ENCODE data around the gene ANO3.

DNA sequence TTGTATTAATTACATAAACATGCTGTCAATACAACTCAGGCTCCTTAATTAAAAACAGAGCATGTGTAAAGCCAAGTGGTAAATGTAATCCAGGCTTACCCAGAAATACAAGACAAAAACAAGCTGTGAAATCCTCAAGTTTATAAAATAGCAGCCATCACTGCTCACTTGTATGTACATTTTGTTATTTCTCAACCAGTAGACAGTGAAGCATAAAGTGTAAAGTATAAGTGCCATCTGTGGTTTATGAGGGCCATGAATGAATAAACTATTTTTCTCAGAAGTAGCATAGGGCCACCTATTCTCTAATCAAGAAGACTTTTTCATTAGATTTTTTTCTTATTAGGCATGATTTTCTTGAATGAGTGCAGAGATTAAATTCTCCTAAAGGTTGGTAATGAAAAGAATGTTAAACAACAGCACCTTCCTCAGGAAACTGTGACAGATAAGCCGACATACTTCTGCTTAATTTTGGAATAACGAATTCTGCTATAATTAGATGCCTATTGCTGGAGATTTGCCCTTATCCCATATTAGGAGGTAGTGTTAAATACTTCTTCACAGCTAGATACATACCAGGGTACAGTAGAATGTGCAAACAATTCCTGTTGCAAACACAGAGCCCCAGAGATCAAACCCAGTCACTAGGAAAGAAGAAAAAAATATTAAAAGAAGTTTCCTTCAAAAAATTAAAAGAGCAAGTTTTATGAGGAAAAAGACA is 377.0 kb downstream of the ANO3 start:
- TF ChIP-seq TAF1 (conservative IDR thresholded peaks at IDR 0.05) (no peak), RAD21 (IDR thresholded peaks at IDR 0.05) (no peak), EGR1 (IDR thresholded peaks at IDR 0.05; ENCODE audit: low read depth in 2 of 2) (no peak)
- TF ChIP-seq, protein P1, sequence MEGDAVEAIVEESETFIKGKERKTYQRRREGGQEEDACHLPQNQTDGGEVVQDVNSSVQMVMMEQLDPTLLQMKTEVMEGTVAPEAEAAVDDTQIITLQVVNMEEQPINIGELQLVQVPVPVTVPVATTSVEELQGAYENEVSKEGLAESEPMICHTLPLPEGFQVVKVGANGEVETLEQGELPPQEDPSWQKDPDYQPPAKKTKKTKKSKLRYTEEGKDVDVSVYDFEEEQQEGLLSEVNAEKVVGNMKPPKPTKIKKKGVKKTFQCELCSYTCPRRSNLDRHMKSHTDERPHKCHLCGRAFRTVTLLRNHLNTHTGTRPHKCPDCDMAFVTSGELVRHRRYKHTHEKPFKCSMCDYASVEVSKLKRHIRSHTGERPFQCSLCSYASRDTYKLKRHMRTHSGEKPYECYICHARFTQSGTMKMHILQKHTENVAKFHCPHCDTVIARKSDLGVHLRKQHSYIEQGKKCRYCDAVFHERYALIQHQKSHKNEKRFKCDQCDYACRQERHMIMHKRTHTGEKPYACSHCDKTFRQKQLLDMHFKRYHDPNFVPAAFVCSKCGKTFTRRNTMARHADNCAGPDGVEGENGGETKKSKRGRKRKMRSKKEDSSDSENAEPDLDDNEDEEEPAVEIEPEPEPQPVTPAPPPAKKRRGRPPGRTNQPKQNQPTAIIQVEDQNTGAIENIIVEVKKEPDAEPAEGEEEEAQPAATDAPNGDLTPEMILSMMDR (IDR thresholded peaks at IDR 0.05; ENCODE audit: low read depth, low read length, missing input control), result no peak
- TF ChIP-seq, protein P2, sequence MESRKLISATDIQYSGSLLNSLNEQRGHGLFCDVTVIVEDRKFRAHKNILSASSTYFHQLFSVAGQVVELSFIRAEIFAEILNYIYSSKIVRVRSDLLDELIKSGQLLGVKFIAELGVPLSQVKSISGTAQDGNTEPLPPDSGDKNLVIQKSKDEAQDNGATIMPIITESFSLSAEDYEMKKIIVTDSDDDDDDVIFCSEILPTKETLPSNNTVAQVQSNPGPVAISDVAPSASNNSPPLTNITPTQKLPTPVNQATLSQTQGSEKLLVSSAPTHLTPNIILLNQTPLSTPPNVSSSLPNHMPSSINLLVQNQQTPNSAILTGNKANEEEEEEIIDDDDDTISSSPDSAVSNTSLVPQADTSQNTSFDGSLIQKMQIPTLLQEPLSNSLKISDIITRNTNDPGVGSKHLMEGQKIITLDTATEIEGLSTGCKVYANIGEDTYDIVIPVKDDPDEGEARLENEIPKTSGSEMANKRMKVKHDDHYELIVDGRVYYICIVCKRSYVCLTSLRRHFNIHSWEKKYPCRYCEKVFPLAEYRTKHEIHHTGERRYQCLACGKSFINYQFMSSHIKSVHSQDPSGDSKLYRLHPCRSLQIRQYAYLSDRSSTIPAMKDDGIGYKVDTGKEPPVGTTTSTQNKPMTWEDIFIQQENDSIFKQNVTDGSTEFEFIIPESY (IDR thresholded peaks at IDR 0.05), result no peak
- TF ChIP-seq, protein P3, sequence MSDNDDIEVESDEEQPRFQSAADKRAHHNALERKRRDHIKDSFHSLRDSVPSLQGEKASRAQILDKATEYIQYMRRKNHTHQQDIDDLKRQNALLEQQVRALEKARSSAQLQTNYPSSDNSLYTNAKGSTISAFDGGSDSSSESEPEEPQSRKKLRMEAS (IDR thresholded peaks at IDR 0.05), result no peak
